Fibroblast of skin of back (primary cell): Measurements from ENCODE around the gene JUNB. TPM values are rescaled to one million over a fixed set of nuclear protein-coding genes. Genes with fewer than 3 reads are reported as not detected.
A peak's percentile ranks its signal among the peaks of the same experiment; 100 is the strongest.

Experiments
- DNase-seq: peaks from one replicate; pipeline ENCODE4 v3.0.0-alpha.2; 2013
- polyA plus RNA-seq, 2 experiments: library from polyadenylated mRNA; unstranded; fragments of 120-200 nt; gene quantifications; one replicate each; pipeline ENCODE4 v1.2.1, GENCODE V29; 2013; ENCODE audit not compliant: insufficient read length in 2 of 2

The JUNB gene
- polyA plus RNA-seq (2013, experiment 1 of 2; ENCODE audit: insufficient read length): 80.2 TPM
- 78.3 TPM for polyA plus RNA-seq (2013, experiment 2 of 2; ENCODE audit: insufficient read length)

- peak; percentile 96 for DNase-seq
These were observed at the start of gene JUNB for GRCh38 chr19:12791345-12792050. Gene JUNB (plus strand): TSS chr19:12791486. CDS start chr19:12791772, 286 bp downstream.

- DNase-seq: no peak
These were observed 46.0 kb upstream of the JUNB start for GRCh38 chr19:12745166-12745897.

- no peak for DNase-seq
These were observed 42.8 kb upstream of the JUNB start for GRCh38 chr19:12748489-12748888.

GRCh38 chr19:12749938-12750521, 41.3 kb upstream of the JUNB start:
- peak; percentile 60 for DNase-seq

GRCh38 chr19:12750851-12751250, 40.4 kb upstream of the JUNB start:
- no peak for DNase-seq

- DNase-seq: no peak
These were observed 39.7 kb upstream of the JUNB start, which contains the start of gene BEST2 for GRCh38 chr19:12751635-12752034. Gene BEST2 (plus strand): TSS chr19:12751791. CDS start chr19:12752593, 802 bp downstream.

- no peak for DNase-seq
These were observed 39.1 kb upstream of the JUNB start for GRCh38 chr19:12752056-12752781.

GRCh38 chr19:12754465-12755196, 36.7 kb upstream of the JUNB start:
- DNase-seq: no peak

GRCh38 chr19:12756150-12756883, 35.0 kb upstream of the JUNB start:
- DNase-seq: no peak

- DNase-seq: peak; percentile 67
These were observed 33.6 kb upstream of the JUNB start for GRCh38 chr19:12757544-12758274.

GRCh38 chr19:12759686-12760085, 31.6 kb upstream of the JUNB start:
- DNase-seq: no peak

GRCh38 chr19:12763100-12763499, 28.2 kb upstream of the JUNB start:
- no peak for DNase-seq

GRCh38 chr19:12764698-12765097, 26.6 kb upstream of the JUNB start:
- no peak for DNase-seq

GRCh38 chr19:12766051-12766521, 25.2 kb upstream of the JUNB start:
- DNase-seq: no peak

- no peak for DNase-seq
These were observed 24.1 kb upstream of the JUNB start for GRCh38 chr19:12767150-12767549.

GRCh38 chr19:12767666-12768065, 23.6 kb upstream of the JUNB start:
- DNase-seq: no peak

- no peak for DNase-seq
These were observed 21.6 kb upstream of the JUNB start for GRCh38 chr19:12769689-12770088.

GRCh38 chr19:12770922-12771321, 20.4 kb upstream of the JUNB start:
- DNase-seq: no peak

GRCh38 chr19:12772323-12772722, 19.0 kb upstream of the JUNB start:
- DNase-seq: no peak

GRCh38 chr19:12773571-12773970, 17.7 kb upstream of the JUNB start:
- DNase-seq: peak; percentile 68
